Measurements from ENCODE around the gene MYLK3. TPM values are rescaled to one million over a fixed set of nuclear protein-coding genes. Genes with fewer than 3 reads are reported as not detected.

Gene MYLK3
- total RNA-seq, 4 donors from 2014 or later: not detected

DNA sequence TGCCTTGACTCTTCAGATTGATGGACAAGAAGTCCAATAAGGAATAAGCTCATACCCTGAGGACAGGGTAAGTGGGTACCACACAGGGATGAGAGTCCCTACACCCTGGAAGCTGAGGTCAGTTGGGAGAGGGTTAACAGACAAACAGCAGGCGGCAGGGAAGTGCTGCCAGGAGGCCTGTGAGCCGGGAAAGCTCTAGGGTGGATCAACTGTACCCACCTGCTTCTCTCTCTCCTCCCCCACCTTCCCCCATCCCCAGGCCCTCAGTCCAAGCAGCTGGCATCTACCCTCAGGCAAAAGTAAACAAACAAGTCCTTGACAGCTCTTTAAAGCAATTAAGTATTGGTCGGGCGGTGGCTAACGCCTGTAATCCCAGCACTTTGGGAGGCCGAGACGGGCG is 20.7 kb upstream of the MYLK3 start:
- Histone ChIP-seq H3K4me1 (no peaks in the 10 kb centered on the region), H3K4me3 (no peak overlapping the region), H3K36me3 (no peaks in the 10 kb centered on the region), H3K27ac (no peak overlapping the region), H3K9me3 (no peaks in the 10 kb centered on the region), H3K27me3 (no peaks in the 10 kb centered on the region)
- DNase-seq: no peak
- no peak for TF ChIP-seq POLR2A (IDR thresholded peaks at IDR 0.05)
- TF ChIP-seq, protein P1, sequence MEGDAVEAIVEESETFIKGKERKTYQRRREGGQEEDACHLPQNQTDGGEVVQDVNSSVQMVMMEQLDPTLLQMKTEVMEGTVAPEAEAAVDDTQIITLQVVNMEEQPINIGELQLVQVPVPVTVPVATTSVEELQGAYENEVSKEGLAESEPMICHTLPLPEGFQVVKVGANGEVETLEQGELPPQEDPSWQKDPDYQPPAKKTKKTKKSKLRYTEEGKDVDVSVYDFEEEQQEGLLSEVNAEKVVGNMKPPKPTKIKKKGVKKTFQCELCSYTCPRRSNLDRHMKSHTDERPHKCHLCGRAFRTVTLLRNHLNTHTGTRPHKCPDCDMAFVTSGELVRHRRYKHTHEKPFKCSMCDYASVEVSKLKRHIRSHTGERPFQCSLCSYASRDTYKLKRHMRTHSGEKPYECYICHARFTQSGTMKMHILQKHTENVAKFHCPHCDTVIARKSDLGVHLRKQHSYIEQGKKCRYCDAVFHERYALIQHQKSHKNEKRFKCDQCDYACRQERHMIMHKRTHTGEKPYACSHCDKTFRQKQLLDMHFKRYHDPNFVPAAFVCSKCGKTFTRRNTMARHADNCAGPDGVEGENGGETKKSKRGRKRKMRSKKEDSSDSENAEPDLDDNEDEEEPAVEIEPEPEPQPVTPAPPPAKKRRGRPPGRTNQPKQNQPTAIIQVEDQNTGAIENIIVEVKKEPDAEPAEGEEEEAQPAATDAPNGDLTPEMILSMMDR (IDR thresholded peaks at IDR 0.05): no peak

DNA sequence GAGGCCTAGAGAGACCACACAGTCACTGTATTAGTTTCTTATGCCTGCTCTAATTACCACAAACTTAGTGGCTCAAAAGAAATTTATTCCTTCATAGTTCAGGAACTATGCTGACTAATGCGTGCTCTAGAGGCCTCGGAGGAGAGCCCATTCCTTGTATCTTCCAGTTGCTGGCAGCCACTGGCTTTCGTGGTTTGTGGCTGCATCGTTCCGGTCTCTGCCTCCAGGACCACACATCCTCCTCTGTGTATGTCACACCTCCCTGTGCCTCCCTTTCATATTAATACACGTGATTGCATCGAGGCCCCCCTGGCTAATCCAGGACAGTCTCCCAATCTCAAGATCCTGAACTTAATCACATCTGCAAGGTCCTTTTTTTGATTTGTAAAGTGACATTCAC is 16.9 kb upstream of the MYLK3 start:
- TF ChIP-seq, protein P1 (IDR thresholded peaks at IDR 0.05): no peak
- TF ChIP-seq POLR2A (IDR thresholded peaks at IDR 0.05): no peak
- Histone ChIP-seq H3K27ac (no peak overlapping the region), H3K4me1 (no peaks in the 10 kb centered on the region), H3K4me3 (no peak overlapping the region), H3K36me3 (no peaks in the 10 kb centered on the region), H3K27me3 (no peaks in the 10 kb centered on the region), H3K9me3 (no peaks in the 10 kb centered on the region)
- DNase-seq: no peak

DNA sequence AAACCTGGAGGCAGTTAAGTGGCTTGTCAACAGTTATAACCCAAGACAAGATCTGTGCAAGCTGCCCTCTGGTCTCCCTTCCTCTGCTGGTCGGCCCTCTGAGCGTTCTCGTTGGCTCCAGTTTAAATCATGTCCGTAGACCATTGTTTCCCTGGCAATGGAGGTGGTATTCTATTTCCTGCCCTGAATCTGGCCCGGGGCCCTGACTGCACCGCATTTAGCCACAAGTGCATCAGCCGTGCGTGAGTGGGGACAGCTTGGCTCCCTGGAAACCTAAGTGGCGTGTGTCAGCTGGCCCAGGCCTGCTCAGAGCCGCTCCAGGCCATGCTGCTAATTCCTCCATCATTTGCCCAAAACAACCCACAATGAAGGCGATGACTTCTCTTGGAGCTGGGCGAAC is 15.0 kb upstream of the MYLK3 start:
- no peaks in the 10 kb centered on the region for H3K9me3 ChIP-seq
- H3K36me3 ChIP-seq: no peaks in the 10 kb centered on the region
- H3K4me3 ChIP-seq: no peak overlapping the region
- H3K27me3 ChIP-seq: no peaks in the 10 kb centered on the region
- TF ChIP-seq, protein P1 (IDR thresholded peaks at IDR 0.05): no peak
- no peak for TF ChIP-seq POLR2A (IDR thresholded peaks at IDR 0.05)
- no peak for DNase-seq
- no peaks in the 10 kb centered on the region for H3K4me1 ChIP-seq
- H3K27ac ChIP-seq: no peak overlapping the region

DNA sequence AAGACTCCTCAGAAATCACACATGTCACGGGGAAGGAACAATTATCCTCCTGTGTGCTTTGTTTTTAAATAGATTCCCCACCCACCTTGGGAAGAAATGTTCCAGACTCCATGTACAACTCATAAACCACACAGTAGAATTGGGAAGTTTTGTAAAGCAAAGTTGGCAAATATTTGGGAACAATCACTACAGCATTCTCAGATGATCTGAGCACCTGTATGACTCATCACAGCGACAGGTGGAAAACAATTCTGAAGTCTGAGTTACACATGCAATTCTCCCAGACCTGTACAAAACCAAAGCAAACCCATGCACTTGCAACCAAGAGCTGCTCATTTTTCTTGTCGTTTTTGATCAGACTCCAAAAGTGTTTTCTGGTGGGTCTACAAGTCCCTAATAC is 14.4 kb upstream of the MYLK3 start:
- no peaks in the 10 kb centered on the region for H3K27me3 ChIP-seq
- no peak overlapping the region for H3K27ac ChIP-seq
- H3K36me3 ChIP-seq: no peaks in the 10 kb centered on the region
- no peaks in the 10 kb centered on the region for H3K4me1 ChIP-seq
- DNase-seq: no peak
- H3K4me3 ChIP-seq: no peak overlapping the region
- TF ChIP-seq POLR2A (IDR thresholded peaks at IDR 0.05): no peak
- TF ChIP-seq, protein P1 (IDR thresholded peaks at IDR 0.05): no peak
- no peaks in the 10 kb centered on the region for H3K9me3 ChIP-seq

DNA sequence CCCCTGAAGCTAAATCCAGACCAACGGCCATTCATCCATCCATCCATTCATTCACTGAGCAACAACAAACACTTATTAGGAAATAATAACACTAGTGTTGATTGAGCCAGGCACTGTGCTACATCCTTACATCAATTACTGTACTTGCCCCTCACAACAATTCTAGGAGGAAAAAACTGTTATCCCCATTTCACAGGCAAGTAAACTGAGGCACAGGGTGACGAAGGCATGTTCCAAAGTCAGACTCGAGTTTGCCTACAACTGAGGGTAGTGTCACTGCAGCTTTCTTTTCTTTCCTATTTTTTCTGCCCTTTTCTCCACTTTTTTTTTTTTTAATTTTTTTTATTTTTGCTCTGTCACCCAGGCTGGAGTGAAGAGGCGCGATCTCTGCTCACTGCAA is 11.2 kb upstream of the MYLK3 start:
- no peaks in the 10 kb centered on the region for H3K4me1 ChIP-seq
- no peak for DNase-seq
- TF ChIP-seq POLR2A (IDR thresholded peaks at IDR 0.05): no peak
- TF ChIP-seq, protein P1 (IDR thresholded peaks at IDR 0.05): no peak
- H3K27me3 ChIP-seq: no peaks in the 10 kb centered on the region
- H3K4me3 ChIP-seq: no peak overlapping the region
- H3K27ac ChIP-seq: no peak overlapping the region
- no peaks in the 10 kb centered on the region for H3K36me3 ChIP-seq
- H3K9me3 ChIP-seq: no peaks in the 10 kb centered on the region
